NCI-H2081 (cell line): ENCODE data around the gene CDC40.

Experiments used
- DNase-seq, 2 experiments: peaks; one replicate each; lab custom pipeline; 2025; lab: John Stamatoyannopoulos, UW

Gene CDC40

GRCh38 chr6:110180228-110181008 is at the start of gene CDC40:
CDC40 (plus strand) TSS chr6:110180427; CDS start chr6:110180445, 18 bp downstream.
- DNase-seq, result no peak

GRCh38 chr6:110137924-110138887 is 42.0 kb upstream of the CDC40 start:
- DNase-seq, result no peak

- DNase-seq, result no peak
Observed at GRCh38 chr6:110139052-110139451, 41.2 kb upstream of the CDC40 start.

- DNase-seq, result no peak
Observed at GRCh38 chr6:110140650-110141049, 39.6 kb upstream of the CDC40 start.

- no peak for DNase-seq
Observed at GRCh38 chr6:110147870-110148269, 32.4 kb upstream of the CDC40 start.

GRCh38 chr6:110158479-110158878 is 21.7 kb upstream of the CDC40 start:
- DNase-seq, result no peak

- no peak for DNase-seq
Observed at GRCh38 chr6:110170081-110170480, 10.1 kb upstream of the CDC40 start.

GRCh38 chr6:110173506-110174132 is 6.6 kb upstream of the CDC40 start:
- no peak for DNase-seq

- peak; percentile 44 to 75 for DNase-seq
Observed at GRCh38 chr6:110178626-110179405, 1.4 kb upstream of the CDC40 start.

- DNase-seq, result peak; percentile 94 to 96
Observed at GRCh38 chr6:110179406-110180227, 610 bp upstream of the CDC40 start, which contains the start of gene WASF1. WASF1 (minus strand) TSS chr6:110179670; CDS start chr6:110127601, 52,069 bp downstream.

- no peak for DNase-seq
Observed at GRCh38 chr6:110181131-110182030, 1.2 kb downstream of the CDC40 start.

GRCh38 chr6:110183292-110183885 is 3.2 kb downstream of the CDC40 start:
- no peak for DNase-seq

- DNase-seq, result no peak
Observed at GRCh38 chr6:110185879-110186278, 5.7 kb downstream of the CDC40 start.

GRCh38 chr6:110188791-110189190 is 8.6 kb downstream of the CDC40 start:
- no peak for DNase-seq

GRCh38 chr6:110190726-110191125 is 10.5 kb downstream of the CDC40 start:
- no peak for DNase-seq

- DNase-seq, result no peak
Observed at GRCh38 chr6:110191477-110191876, 11.2 kb downstream of the CDC40 start.

- no peak for DNase-seq
Observed at GRCh38 chr6:110195639-110196038, 15.4 kb downstream of the CDC40 start.

- no peak for DNase-seq
Observed at GRCh38 chr6:110196874-110197273, 16.6 kb downstream of the CDC40 start.

GRCh38 chr6:110198561-110198960 is 18.3 kb downstream of the CDC40 start:
- no peak for DNase-seq
